Pons (tissue), 1 donor: ENCODE data around the gene NT5C1B.
"Not testable (repeated sequence)": the region's sequence is repeated elsewhere in the genome, so short reads cannot be mapped to it uniquely, and the experiment has no call there.

Experiments used
- DNase-seq: peaks from one replicate; pipeline ENCODE4 v3.0.0-alpha.2; 2016; ENCODE audit warnings: low spot score

Gene NT5C1B

GRCh38 chr2:18589354-18589753, at the start of gene NT5C1B:
Gene NT5C1B, minus strand, starts transcription at chr2:18589569. Its CDS starts 101 bp downstream, at chr2:18589468.
- no peak for DNase-seq

- DNase-seq = no peak
Observed at GRCh38 chr2:18637196-18637595, 47.8 kb upstream of the NT5C1B start.

GRCh38 chr2:18632699-18633098, 43.3 kb upstream of the NT5C1B start:
- DNase-seq = not testable (repeated sequence)

- DNase-seq = no peak
Observed at GRCh38 chr2:18630941-18631340, 41.6 kb upstream of the NT5C1B start.

GRCh38 chr2:18630541-18630940, 41.2 kb upstream of the NT5C1B start:
- DNase-seq = no peak

GRCh38 chr2:18630101-18630500, 40.7 kb upstream of the NT5C1B start:
- DNase-seq = no peak

GRCh38 chr2:18626958-18627650, 37.7 kb upstream of the NT5C1B start:
- no peak for DNase-seq

GRCh38 chr2:18626256-18626668, 36.9 kb upstream of the NT5C1B start:
- DNase-seq = no peak

GRCh38 chr2:18625563-18625962, 36.2 kb upstream of the NT5C1B start:
- no peak for DNase-seq

GRCh38 chr2:18623782-18624181, 34.4 kb upstream of the NT5C1B start:
- no peak for DNase-seq

GRCh38 chr2:18620867-18621632, 31.7 kb upstream of the NT5C1B start:
- no peak for DNase-seq

GRCh38 chr2:18619091-18619490, 29.7 kb upstream of the NT5C1B start:
- no peak for DNase-seq

GRCh38 chr2:18614041-18614440, 24.7 kb upstream of the NT5C1B start:
- no peak for DNase-seq

GRCh38 chr2:18612133-18612532, 22.8 kb upstream of the NT5C1B start:
- no peak for DNase-seq

GRCh38 chr2:18611604-18612003, 22.2 kb upstream of the NT5C1B start:
- DNase-seq = no peak

GRCh38 chr2:18611184-18611583, 21.8 kb upstream of the NT5C1B start:
- no peak for DNase-seq

GRCh38 chr2:18610651-18611050, 21.3 kb upstream of the NT5C1B start:
- no peak for DNase-seq

GRCh38 chr2:18610090-18610489, 20.7 kb upstream of the NT5C1B start:
- no peak for DNase-seq

GRCh38 chr2:18605115-18605514, 15.7 kb upstream of the NT5C1B start:
- no peak for DNase-seq

- no peak for DNase-seq
Observed at GRCh38 chr2:18604531-18604885, 15.1 kb upstream of the NT5C1B start.

GRCh38 chr2:18603854-18604530, 14.6 kb upstream of the NT5C1B start:
- DNase-seq = no peak

GRCh38 chr2:18602298-18602697, 12.9 kb upstream of the NT5C1B start:
- no peak for DNase-seq

- DNase-seq = no peak
Observed at GRCh38 chr2:18600255-18600613, 10.9 kb upstream of the NT5C1B start.
